B cell (primary cell): ENCODE data around the gene SLC7A1. TPM values are rescaled to one million over a fixed set of nuclear protein-coding genes. Genes with fewer than 3 reads are reported as not detected.

ENCODE experiments used
- ATAC-seq: fragments of 200-7000 bp; cut with Tn5 transposase; one replicate; pipeline ENCODE4 v1.10.0; 2021; ENCODE audit warnings: low read depth, mild to moderate bottlenecking, moderate number of reproducible peaks, moderate library complexity
- CTCF ChIA-PET: fragments of 350-600 bp; sonication (Branson Sonifier 250); formaldehyde crosslinking; loops from one replicate; lab custom pipeline; 2021; ENCODE audit warnings: antibody characterized with exemption, inconsistent platforms; lab: Charles Lee
- POLR2A ChIA-PET: fragments of 350-600 bp; sonication (Branson Sonifier 250); formaldehyde crosslinking; loops from one replicate; lab custom pipeline; 2021; ENCODE audit warnings: antibody characterized with exemption; lab: Charles Lee
- DNase-seq: peaks from one replicate; pipeline ENCODE4 v3.0.0; 2013
- H2AFZ ChIP-seq: 2 replicates; pipeline ENCODE4 v1.6.1; 2012; ENCODE audit warnings: mild to moderate bottlenecking, low read depth, low read length; ENCODE audit not compliant: insufficient read depth, poor library complexity, severe bottlenecking
- H3K27ac ChIP-seq, 2 donors: 1 replicate in 1 of 2; 2 replicates in 1 of 2; pipeline ENCODE4 v1.5.1; 2012 to 2013; ENCODE audit warnings: low read length in 2 of 2, mild to moderate bottlenecking in 2 of 2, moderate library complexity in 1 of 2
- H3K27me3 ChIP-seq, 4 experiments: fragments of 200-600 bp in 1 of 4; sonication (generic) in 1 of 4; replicated peaks in 1 of 4; 1 replicate in 2 of 4; 2 replicates in 2 of 4; pipeline versions ENCODE4 v1.6.1 to v1.7.0; 2013 to 2016; ENCODE audit warnings: low read length in 3 of 4, mild to moderate bottlenecking in 2 of 4, mixed read lengths in 1 of 4, moderate library complexity in 1 of 4; ENCODE audit not compliant: insufficient read depth in 4 of 4, control insufficient read depth in 3 of 4; ENCODE audit errors: control extremely low read depth in 1 of 4
- H3K36me3 ChIP-seq, 2 experiments: replicated peaks in 1 of 2; 1 replicate in 1 of 2; 2 replicates in 1 of 2; pipeline versions ENCODE4 v1.6.1 to v1.7.1; 2013; ENCODE audit warnings: low read length in 1 of 2; ENCODE audit not compliant: insufficient read depth in 2 of 2, control insufficient read depth in 1 of 2; ENCODE audit errors: control extremely low read depth in 1 of 2, extremely low read depth in 1 of 2
- H3K4me1 ChIP-seq, 2 donors: fragments of 200-600 bp in 1 of 2; sonication (generic) in 1 of 2; 1 replicate in 1 of 2; 2 replicates in 1 of 2; pipeline versions ENCODE4 v1.5.1 to v1.6.1; 2013 to 2017; ENCODE audit warnings: low read length in 2 of 2; ENCODE audit not compliant: control insufficient read depth in 2 of 2, insufficient read depth in 2 of 2
- H3K4me2 ChIP-seq: replicated peaks from 2 replicates; pipeline ENCODE3; 2012; ENCODE audit warnings: mild to moderate bottlenecking, low read depth, low read length; ENCODE audit not compliant: poor library complexity, severe bottlenecking
- H3K4me3 ChIP-seq, 5 experiments: fragments of 200-600 bp in 1 of 5; sonication (generic) in 1 of 5; 1 replicate in 3 of 5; 2 replicates in 2 of 5; pipeline versions ENCODE4 v1.5.1 to v1.7.0; 2011 to 2016; ENCODE audit warnings: low read length in 4 of 5, mild to moderate bottlenecking in 4 of 5, low read depth in 2 of 5, control low read depth in 1 of 5, moderate library complexity in 1 of 5; ENCODE audit not compliant: insufficient read depth in 1 of 5; ENCODE audit errors: control extremely low read depth in 1 of 5, extremely low read depth in 1 of 5
- H3K79me2 ChIP-seq: fragments of 200-600 bp; sonication (generic); one replicate; pipeline ENCODE4 v1.6.0; 2016; ENCODE audit warnings: low read length; ENCODE audit not compliant: control insufficient read depth, insufficient read depth
- H3K9ac ChIP-seq: fragments of 200-600 bp; sonication (generic); 2 replicates; pipeline ENCODE4 v1.6.1; 2017; ENCODE audit warnings: mild to moderate bottlenecking, low read length, moderate library complexity
- H3K9me3 ChIP-seq, 3 donors: one replicate each; pipeline versions ENCODE4 v1.6.1 to v1.7.1; 2013; ENCODE audit warnings: low read length in 2 of 3; ENCODE audit not compliant: control insufficient read depth in 2 of 3, insufficient read depth in 1 of 3; ENCODE audit errors: control extremely low read depth in 1 of 3
- H4K20me1 ChIP-seq: 2 replicates; pipeline ENCODE4 v1.6.0; 2012; ENCODE audit warnings: mild to moderate bottlenecking, low read length; ENCODE audit not compliant: insufficient read depth, control insufficient read depth, poor library complexity, severe bottlenecking
- H3K27ac Mint-ChIP-seq: one replicate; pipeline ENCODE4 v1.8.0; 2021; ENCODE audit warnings: mixed read lengths
- H3K27me3 Mint-ChIP-seq: one replicate; pipeline ENCODE4 v1.8.0; 2021; ENCODE audit warnings: mixed read lengths
- H3K4me1 Mint-ChIP-seq: one replicate; pipeline ENCODE4 v1.8.0; 2021; ENCODE audit warnings: mixed read lengths
- H3K4me3 Mint-ChIP-seq: one replicate; pipeline ENCODE4 v1.8.0; 2021; ENCODE audit warnings: mixed read lengths
- H3K9me3 Mint-ChIP-seq: one replicate; pipeline ENCODE4 v1.8.0; 2022; ENCODE audit warnings: mixed read lengths; ENCODE audit not compliant: insufficient read depth
- CTCF ChIP-seq: fragments of 200-600 bp; IDR thresholded peaks from one replicate; pipeline ENCODE4 v1.8.0; 2022; ENCODE audit warnings: antibody characterized with exemption, mild to moderate bottlenecking
- EZH2 ChIP-seq: IDR thresholded peaks from 2 replicates; pipeline ENCODE4 v1.6.1; 2012; ENCODE audit warnings: borderline replicate concordance, low read depth, mild to moderate bottlenecking, moderate library complexity, low read length; ENCODE audit not compliant: insufficient read depth, poor library complexity, severe bottlenecking
- WGBS: methylation state at CpG from one replicate; pipeline ENCODE4 v1.1.5; 2013; ENCODE audit warnings: missing lambda C conversion rate; ENCODE audit not compliant: insufficient coverage; 5-methylcytosine and 5-hydroxymethylcytosine counted together
- intact Hi-C: fragments of 100-400 bp; cut with micrococcal nuclease; formaldehyde crosslinking; loops from one replicate; pipeline ENCODE4 v1.10.0; 2022
- polyA plus RNA-seq: library from polyadenylated mRNA; depleted of rRNA; stranded (reverse); fragments of >200 nt; gene quantifications from 2 replicates; pipeline ENCODE4 v1.2.3, GENCODE V29; 2012
- total RNA-seq, 2 donors: library from RNA; stranded (reverse); fragments of 120-200 nt in 1 of 2; gene quantifications; 1 replicate in 1 of 2; 2 replicates in 1 of 2; pipeline versions ENCODE4 v1.2.3 to v1.2.4, GENCODE V29; 2013 to 2022

The SLC7A1 gene
- total and polyA plus RNA-seq, 2 donors (not counting 1 experiment from before 2014, with no cell fraction given) = 3.3 to 23.1 TPM

- DNase-seq (no peak), ATAC-seq (no peak)
- Mint-ChIP-seq H3K27me3 (no peaks in the 10 kb centered on the region), H3K27ac (no peak overlapping the region), H3K4me1 (peaks cover 25% of the 10 kb centered on the region), H3K4me3 (no peak overlapping the region), H3K9me3 (no peaks in the 10 kb centered on the region)
- Histone ChIP-seq H3K27me3 (no peaks in the 10 kb centered on the region), H3K79me2 (peaks cover 83% of the 10 kb centered on the region), H3K4me1 (peaks cover 5 to 11% of the 10 kb centered on the region in 2 donors), H3K4me2 (no peak overlapping the region), H3K9me3 (no peaks in the 10 kb centered on the region), H3K4me3 (no peak overlapping the region), H3K9ac (no peak overlapping the region), H3K27ac (no peak overlapping the region), H4K20me1 (peaks cover 21% of the 10 kb centered on the region), H2AFZ (no peak overlapping the region), H3K36me3 (no peaks in the 10 kb centered on the region)
- intact Hi-C loops = no loop called here
- 95% methylated on average over 17 of the region's 18 CpGs for WGBS
- no peak for TF ChIP-seq CTCF
- no peak for TF ChIP-seq EZH2
- ChIA-PET CTCF (no interaction called here), POLR2A (no interaction called here)
Observed at GRCh38 chr13:29577136-29578051, 18.1 kb downstream of the SLC7A1 start.

- peaks cover 14% of the 10 kb centered on the region for H4K20me1 ChIP-seq
- ATAC-seq (no peak), DNase-seq (no peak)
- no peak overlapping the region for H3K4me3 ChIP-seq
- H3K27me3 Mint-ChIP-seq = no peaks in the 10 kb centered on the region
- H3K27ac ChIP-seq = no peak overlapping the region
- TF ChIP-seq CTCF (no peak), EZH2 (no peak)
- no peaks in the 10 kb centered on the region for H3K36me3 ChIP-seq
- H3K27ac Mint-ChIP-seq = no peak overlapping the region
- no peaks in the 10 kb centered on the region for H3K9me3 ChIP-seq
- ChIA-PET POLR2A (no interaction called here), CTCF (no interaction called here)
- WGBS = 100% methylated on average over 7 of the region's 7 CpGs
- peaks cover 5 to 11% of the 10 kb centered on the region in 2 donors for H3K4me1 ChIP-seq
- H3K9ac ChIP-seq = no peak overlapping the region
- no peak overlapping the region for H3K4me3 Mint-ChIP-seq
- peaks cover 23% of the 10 kb centered on the region for H3K4me1 Mint-ChIP-seq
- no peaks in the 10 kb centered on the region for H3K9me3 Mint-ChIP-seq
- no peaks in the 10 kb centered on the region for H3K27me3 ChIP-seq
- peaks cover 83% of the 10 kb centered on the region for H3K79me2 ChIP-seq
- H2AFZ ChIP-seq = no peak overlapping the region
- no peak overlapping the region for H3K4me2 ChIP-seq
- intact Hi-C loops = no loop called here
Observed at GRCh38 chr13:29576581-29576980, 18.9 kb downstream of the SLC7A1 start.
